ENCODE data around the gene SLC6A18. TPM values are rescaled to one million over a fixed set of nuclear protein-coding genes. Genes with fewer than 3 reads are reported as not detected.
A peak's percentile ranks its signal among the peaks of the same experiment; 100 is the strongest.

The SLC6A18 gene
- total and polyA plus RNA-seq, 9 of the 15 experiments (the other 6 are each of a cell fraction or from before 2014, with no cell fraction given) = not detected

GRCh38 chr5:1203968-1204692 lies 21.1 kb upstream of the SLC6A18 start:
- POLR2A ChIA-PET = interaction anchor here (0.6 to 0.9 kb wide), 2 partner anchors 27 to 35 kb away, joined by 4 read pairs; no protein-coding TSS in a partner anchor
- in situ Hi-C loops (cut with MboI) = no loop called here

More at GRCh38 chr5:1203968-1204692, 21.1 kb upstream of the SLC6A18 start:
- no peak overlapping the region for H3K4me3 ChIP-seq
- H2AFZ ChIP-seq (ENCODE audit: low read depth, low read length) = no peak overlapping the region
- FAIRE-seq (no peak), ATAC-seq (no peak), DNase-seq (ENCODE audit: extremely low read depth in 1 of 4, low spot score in 3 of 4) (no peak)
- CTCF ChIA-PET (ENCODE audit: low intra/inter-chr PET ratio) = interaction anchor here (1.5 to 3.0 kb wide), 2 partner anchors 29 to 36 kb away, joined by 7 to 25 read pairs; no protein-coding TSS in a partner anchor
- peaks cover 0 to 33% of the 10 kb centered on the region in 2 experiments; a peak in 3 of 5 replicates for H3K27me3 ChIP-seq (ENCODE audit: control insufficient read depth in 2 of 2, insufficient read depth in 2 of 2, low read length in 2 of 2)
- H3K36me3 ChIP-seq (ENCODE audit: control insufficient read depth, insufficient read depth, low read length) = no peaks in the 10 kb centered on the region
- no peak overlapping the region for H3K27ac ChIP-seq (ENCODE audit: extremely low read depth, low read depth, low read length)
- no peaks in the 10 kb centered on the region for H3K9me3 ChIP-seq (replicated peaks; ENCODE audit: control insufficient read depth, insufficient read depth, low read depth, low read length)
- no TSS peak for BruUV-seq (replicated peaks)
- peaks cover 32 to 85% of the 10 kb centered on the region in 2 experiments for H3K4me1 ChIP-seq (replicated peaks in 1 of 2; ENCODE audit: control insufficient read depth in 2 of 2, insufficient read depth in 2 of 2, low read length in 2 of 2)
- no peaks in the 10 kb centered on the region for H3K9me1 ChIP-seq (ENCODE audit: control insufficient read depth, insufficient read depth, low read length)
- no peak overlapping the region for H3K4me2 ChIP-seq (ENCODE audit: insufficient read depth, low read length)
- WGBS (ENCODE audit: insufficient coverage, low coverage, missing lambda C conversion rate) = 47% methylated on average over 20 of the region's 25 CpGs
- H4K20me1 ChIP-seq (replicated peaks; ENCODE audit: control insufficient read depth, insufficient read depth, low read length) = peaks cover 6% of the 10 kb centered on the region; the same call in 1 of the 2 replicates
- H3K79me2 ChIP-seq (ENCODE audit: control insufficient read depth, insufficient read depth, low read length) = no peaks in the 10 kb centered on the region; the same call in 2 of the 3 replicates
- intact Hi-C loops (cut with micrococcal nuclease) = loop anchor here (1.0 kb wide), 1 partner anchor 36 kb away; no protein-coding TSS in a partner anchor
- H3K9ac ChIP-seq (ENCODE audit: insufficient read depth in 1 of 2, low read depth in 2 of 2, low read length in 2 of 2) = no peak overlapping the region
- peak; percentile 86 for TF ChIP-seq ZNF239 (CRISPR knock-in tag; IDR thresholded peaks at IDR 0.05)
- no peak for TF ChIP-seq TRIM25 (IDR thresholded peaks at IDR 0.05; ENCODE audit: borderline replicate concordance)
- TF ChIP-seq MBD1 (CRISPR knock-in tag; IDR thresholded peaks at IDR 0.05) = no peak
- TF ChIP-seq GTF3C2 (IDR thresholded peaks at IDR 0.05; ENCODE audit: borderline replicate concordance, extremely low read depth, insufficient read length) = no peak
- no peak for TF ChIP-seq CREBBP (IDR thresholded peaks at IDR 0.05; ENCODE audit: low read depth, low read length)
- TF ChIP-seq RBM14 (IDR thresholded peaks at IDR 0.05; ENCODE audit: borderline replicate concordance, insufficient read depth, low read depth, low read length) = peak; percentile 71; the same call in 1 of the 2 replicates
- peak; percentile 1 for TF ChIP-seq KDM5B (IDR thresholded peaks at IDR 0.05; ENCODE audit: insufficient replicate concordance, low read depth, low read length)

All from K562 (cell line).